Prostate gland (tissue), 2 donors: ENCODE data around the gene OTOG. TPM values are rescaled to one million over a fixed set of nuclear protein-coding genes. Genes with fewer than 3 reads are reported as not detected.

Source experiments
- DNase-seq: peaks from one replicate; pipeline ENCODE4 v3.0.0-alpha.2; 2019; ENCODE audit warnings: low spot score
- H3K27ac ChIP-seq, 2 donors: fragments of 200-600 bp; sonication (generic); 2 replicates each; pipeline ENCODE4 v1.5.1; 2017 to 2019
- H3K27me3 ChIP-seq: fragments of 200-600 bp; sonication (generic); replicated peaks from 2 replicates; pipeline ENCODE4 v1.5.1; 2019; ENCODE audit not compliant: insufficient read depth
- H3K36me3 ChIP-seq, 2 donors: fragments of 200-600 bp; sonication (generic); 1 replicate in 1 of 2; 2 replicates in 1 of 2; pipeline versions ENCODE4 v1.5.1 to v1.8.1; 2017 to 2019
- H3K4me1 ChIP-seq: fragments of 200-600 bp; sonication (generic); replicated peaks from 2 replicates; pipeline ENCODE4 v1.5.1; 2019
- H3K4me3 ChIP-seq, 2 donors: fragments of 200-600 bp; sonication (generic); 2 replicates each; pipeline ENCODE4 v1.5.1; 2017 to 2019
- H3K9me3 ChIP-seq: fragments of 200-600 bp; sonication (generic); 2 replicates; pipeline ENCODE4 v1.5.1; 2017
- POLR2A ChIP-seq: fragments of 450-650 bp; IDR thresholded peaks from one replicate; pipeline ENCODE4 v1.6.1; 2016; ENCODE audit warnings: antibody characterized with exemption, mild to moderate bottlenecking
- POLR2AphosphoS5 ChIP-seq: sonication (generic); formaldehyde crosslinking; IDR thresholded peaks from one replicate; pipeline ENCODE4 v1.6.1; 2017; ENCODE audit warnings: antibody characterized with exemption
- WGBS: methylation state at CpG from one replicate; pipeline ENCODE4 v1.1.5; 2018; 5-methylcytosine and 5-hydroxymethylcytosine counted together
- intact Hi-C: fragments of 100-400 bp; cut with DNase I; formaldehyde crosslinking; loops from one replicate; pipeline ENCODE4 v1.14.2; 2022
- total RNA-seq, 2 donors: library from RNA; depleted of rRNA; stranded (reverse); fragments of >200 nt; gene quantifications; one replicate each; pipeline ENCODE4 v1.1.0, GENCODE V29; 2016
- TF ChIP-seq, protein P1 (sequence below), 4 experiments: fragments of 200-600 bp in 2 of 4; fragments of 450-650 bp in 2 of 4; sonication (generic) in 2 of 4; IDR thresholded peaks; 1 replicate in 3 of 4; 2 replicates in 1 of 4; pipeline ENCODE4 v1.5.1; 2016 to 2019; ENCODE audit warnings: antibody characterized with exemption in 4 of 4, mild to moderate bottlenecking in 2 of 4, moderate library complexity in 2 of 4

OTOG gene
- total RNA-seq, 2 donors from 2014 or later, result 0.34 TPM; not detected in 1

DNA sequence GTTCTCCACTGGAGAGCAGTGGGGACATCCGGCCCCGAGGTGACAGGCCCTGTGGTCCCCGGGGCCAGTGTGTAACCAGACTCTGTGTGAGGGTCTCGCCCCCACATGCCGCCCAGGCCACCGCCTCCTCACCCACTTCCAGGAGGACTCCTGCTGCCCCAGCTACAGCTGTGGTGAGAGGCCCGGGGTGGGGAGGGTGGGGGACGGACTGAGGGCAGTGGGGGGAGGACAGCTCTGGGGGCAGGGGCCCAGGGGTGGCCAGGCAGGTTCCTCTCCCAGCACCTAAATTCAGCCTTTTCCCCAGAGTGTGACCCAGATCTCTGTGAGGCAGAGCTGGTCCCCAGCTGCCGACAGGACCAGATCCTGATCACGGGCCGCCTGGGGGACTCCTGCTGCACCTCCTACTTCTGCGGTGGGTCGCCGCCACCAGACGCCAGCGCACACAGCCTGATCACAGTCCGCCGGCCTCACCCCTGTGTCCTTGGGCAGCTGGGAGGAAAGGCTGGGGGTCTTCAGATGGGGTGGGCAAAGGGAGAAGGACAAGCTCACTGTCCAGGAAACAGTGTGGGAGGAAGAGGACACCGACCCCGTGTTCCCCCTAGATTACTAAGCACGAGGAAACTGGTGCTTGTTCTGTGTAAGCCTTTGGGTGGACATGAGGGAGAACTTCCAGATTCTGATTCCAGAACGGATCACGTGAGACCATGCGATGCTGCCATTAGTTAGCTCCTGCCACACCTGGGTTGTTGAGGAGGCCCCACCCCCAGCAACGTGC lies 87.9 kb downstream of the OTOG start:
- Histone ChIP-seq H3K4me1 (no peaks in the 10 kb centered on the region), H3K9me3 (no peaks in the 10 kb centered on the region), H3K4me3 (no peak overlapping the region), H3K36me3 (no peaks in the 10 kb centered on the region), H3K27me3 (no peaks in the 10 kb centered on the region), H3K27ac (no peak overlapping the region)
- intact Hi-C loops, result no loop called here
- TF ChIP-seq POLR2A (no peak), POLR2AphosphoS5 (no peak)
- TF ChIP-seq, protein P1, sequence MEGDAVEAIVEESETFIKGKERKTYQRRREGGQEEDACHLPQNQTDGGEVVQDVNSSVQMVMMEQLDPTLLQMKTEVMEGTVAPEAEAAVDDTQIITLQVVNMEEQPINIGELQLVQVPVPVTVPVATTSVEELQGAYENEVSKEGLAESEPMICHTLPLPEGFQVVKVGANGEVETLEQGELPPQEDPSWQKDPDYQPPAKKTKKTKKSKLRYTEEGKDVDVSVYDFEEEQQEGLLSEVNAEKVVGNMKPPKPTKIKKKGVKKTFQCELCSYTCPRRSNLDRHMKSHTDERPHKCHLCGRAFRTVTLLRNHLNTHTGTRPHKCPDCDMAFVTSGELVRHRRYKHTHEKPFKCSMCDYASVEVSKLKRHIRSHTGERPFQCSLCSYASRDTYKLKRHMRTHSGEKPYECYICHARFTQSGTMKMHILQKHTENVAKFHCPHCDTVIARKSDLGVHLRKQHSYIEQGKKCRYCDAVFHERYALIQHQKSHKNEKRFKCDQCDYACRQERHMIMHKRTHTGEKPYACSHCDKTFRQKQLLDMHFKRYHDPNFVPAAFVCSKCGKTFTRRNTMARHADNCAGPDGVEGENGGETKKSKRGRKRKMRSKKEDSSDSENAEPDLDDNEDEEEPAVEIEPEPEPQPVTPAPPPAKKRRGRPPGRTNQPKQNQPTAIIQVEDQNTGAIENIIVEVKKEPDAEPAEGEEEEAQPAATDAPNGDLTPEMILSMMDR (IDR thresholded peaks at IDR 0.05), result no peak
- no peak for DNase-seq
- 79% methylated on average over 19 of the region's 25 CpGs for WGBS

DNA sequence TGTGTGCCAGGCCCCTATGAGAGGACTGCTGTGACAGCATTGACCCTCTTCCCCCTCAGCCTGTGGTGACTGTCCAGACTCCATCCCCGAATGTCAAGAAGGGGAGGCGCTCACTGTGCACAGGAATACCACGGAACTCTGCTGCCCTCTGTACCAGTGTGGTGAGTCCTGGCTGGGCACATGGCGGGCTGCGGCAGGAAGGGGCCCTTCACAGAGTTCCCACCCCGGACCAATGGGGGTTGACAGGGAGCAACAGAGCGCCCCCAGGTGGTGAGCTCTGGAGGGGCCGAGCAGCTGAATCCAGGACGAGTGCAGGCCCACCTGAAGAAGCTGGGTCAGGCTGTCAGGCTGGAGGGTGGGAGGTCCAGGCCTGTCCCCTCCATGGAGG lies 88.5 kb downstream of the OTOG start:
- no peak for DNase-seq
- TF ChIP-seq, protein P1 (IDR thresholded peaks at IDR 0.05), result no peak
- TF ChIP-seq POLR2A, result no peak
- no peak for TF ChIP-seq POLR2AphosphoS5
- 84% methylated on average over 9 of the region's 9 CpGs for WGBS
- Histone ChIP-seq H3K9me3 (no peaks in the 10 kb centered on the region), H3K4me1 (no peaks in the 10 kb centered on the region), H3K27ac (no peak overlapping the region), H3K4me3 (no peak overlapping the region), H3K27me3 (no peaks in the 10 kb centered on the region), H3K36me3 (no peaks in the 10 kb centered on the region)
- intact Hi-C loops, result no loop called here

DNA sequence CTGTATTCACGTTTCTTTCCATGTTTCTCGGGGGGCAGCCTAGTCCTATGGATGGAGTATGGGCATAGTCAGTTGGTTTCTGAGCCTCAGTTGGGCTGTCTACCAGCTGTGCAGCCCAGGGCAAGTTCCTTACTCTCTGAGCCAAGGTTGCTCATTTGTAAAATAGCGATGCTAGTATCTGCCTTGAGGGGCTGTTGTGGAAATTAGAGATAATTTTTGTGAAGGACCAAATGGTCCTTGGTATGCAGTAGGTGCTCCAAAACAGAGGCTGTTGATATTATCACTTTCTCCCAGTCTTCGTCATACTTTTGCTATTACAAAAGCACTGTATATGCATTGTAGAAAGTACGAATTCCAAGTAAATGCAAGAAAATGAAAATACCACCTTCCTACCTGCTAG lies 89.7 kb downstream of the OTOG start:
- H3K27me3 ChIP-seq, result no peaks in the 10 kb centered on the region
- no peaks in the 10 kb centered on the region for H3K9me3 ChIP-seq
- H3K36me3 ChIP-seq, result no peaks in the 10 kb centered on the region
- DNase-seq, result no peak
- H3K4me3 ChIP-seq, result no peak overlapping the region
- intact Hi-C loops, result no loop called here
- 84% methylated on average over 5 of the region's 5 CpGs for WGBS
- no peak overlapping the region for H3K27ac ChIP-seq
- H3K4me1 ChIP-seq, result no peaks in the 10 kb centered on the region
- TF ChIP-seq POLR2A, result no peak
- TF ChIP-seq, protein P1 (IDR thresholded peaks at IDR 0.05), result no peak
- TF ChIP-seq POLR2AphosphoS5, result no peak

DNA sequence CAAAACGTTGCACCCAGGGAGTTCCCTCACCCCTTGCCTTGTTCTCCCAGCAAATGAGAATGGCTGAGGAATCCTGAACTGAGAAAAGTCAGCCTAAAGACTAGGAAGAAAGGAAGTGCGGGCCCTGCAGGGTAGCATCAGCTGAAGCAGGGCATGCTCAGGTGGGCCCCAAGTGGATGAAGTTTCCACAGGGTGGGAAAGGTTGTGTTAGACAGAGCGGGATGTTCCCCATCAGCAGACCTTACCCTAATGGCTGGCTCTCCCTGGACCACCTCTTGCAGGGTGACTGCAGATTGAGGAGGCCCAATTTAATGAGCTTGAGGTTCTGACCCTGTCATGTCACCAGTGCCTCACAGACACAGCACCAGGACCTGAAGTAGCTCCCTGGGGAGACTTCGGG lies 90.8 kb downstream of the OTOG start:
- H3K4me3 ChIP-seq, result no peak overlapping the region
- intact Hi-C loops, result no loop called here
- H3K27me3 ChIP-seq, result no peaks in the 10 kb centered on the region
- no peak for DNase-seq
- no peaks in the 10 kb centered on the region for H3K36me3 ChIP-seq
- H3K9me3 ChIP-seq, result no peaks in the 10 kb centered on the region
- TF ChIP-seq POLR2AphosphoS5 (no peak), POLR2A (no peak)
- TF ChIP-seq, protein P1 (IDR thresholded peaks at IDR 0.05), result no peak
- no peak overlapping the region for H3K27ac ChIP-seq
- 79% methylated on average over 4 of the region's 4 CpGs for WGBS
- H3K4me1 ChIP-seq, result no peaks in the 10 kb centered on the region

DNA sequence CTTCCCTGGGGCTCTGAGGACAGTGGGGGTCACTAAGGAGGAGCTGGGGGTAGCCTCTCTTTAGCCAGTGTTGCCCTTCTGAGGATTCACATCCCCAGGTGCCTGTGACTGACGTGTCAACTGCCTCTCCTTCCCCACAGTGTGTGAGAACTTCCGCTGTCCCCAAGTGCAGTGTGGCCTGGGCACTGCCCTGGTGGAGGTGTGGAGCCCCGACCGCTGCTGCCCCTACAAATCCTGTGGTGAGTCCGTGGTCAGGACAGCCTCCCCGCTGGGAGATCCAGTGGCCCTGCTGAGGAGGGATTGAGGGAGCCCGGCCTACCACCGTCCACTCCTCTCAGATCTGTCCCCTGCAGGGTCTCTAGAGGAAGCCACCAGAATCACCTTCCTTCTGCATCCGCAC lies 91.3 kb downstream of the OTOG start:
- DNase-seq, result no peak

More for the DNA sequence above, 91.3 kb downstream of the OTOG start:
- intact Hi-C loops, result no loop called here
- TF ChIP-seq POLR2AphosphoS5 (no peak), POLR2A (no peak)
- TF ChIP-seq, protein P1 (IDR thresholded peaks at IDR 0.05), result no peak
- WGBS, result 91% methylated on average over 9 of the region's 9 CpGs
- no peaks in the 10 kb centered on the region for H3K36me3 ChIP-seq
- H3K27me3 ChIP-seq, result no peaks in the 10 kb centered on the region
- H3K27ac ChIP-seq, result no peak overlapping the region
- H3K4me3 ChIP-seq, result no peak overlapping the region
- no peaks in the 10 kb centered on the region for H3K9me3 ChIP-seq
- no peaks in the 10 kb centered on the region for H3K4me1 ChIP-seq
